ENCODE data around the gene MDM1.

MDM1 gene

DNA sequence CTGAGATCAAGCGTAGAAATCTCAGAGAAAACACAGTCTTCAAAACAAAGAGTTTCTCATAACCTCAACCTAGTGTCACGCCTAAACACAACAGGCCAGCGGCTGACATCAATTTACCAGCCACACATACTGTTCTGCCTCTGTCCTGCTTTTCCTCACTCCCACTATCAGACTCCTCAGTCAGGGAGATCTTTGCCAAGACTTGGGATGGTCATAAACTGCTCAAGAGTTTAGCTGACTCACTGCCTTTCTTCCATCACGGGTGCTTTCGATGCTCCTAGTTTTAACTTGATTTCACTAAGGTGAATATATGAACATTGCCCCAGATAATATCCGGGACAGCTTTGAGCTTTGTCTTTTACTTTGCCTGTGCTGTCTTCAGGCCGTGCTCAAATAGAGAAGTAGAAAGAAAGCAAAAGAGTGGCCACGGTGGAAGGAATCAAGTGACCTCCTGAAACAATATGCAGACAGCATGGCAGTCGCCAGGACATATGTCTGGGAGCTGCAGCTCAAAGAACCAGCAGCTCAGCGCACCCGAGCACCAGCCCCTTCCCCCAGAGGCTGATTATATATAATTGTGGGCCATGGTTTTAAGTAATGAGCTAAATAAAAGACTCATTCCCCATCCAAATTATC is 12.1 kb downstream of the MDM1 start:
- peak; percentile 31 for DNase-seq

DNA sequence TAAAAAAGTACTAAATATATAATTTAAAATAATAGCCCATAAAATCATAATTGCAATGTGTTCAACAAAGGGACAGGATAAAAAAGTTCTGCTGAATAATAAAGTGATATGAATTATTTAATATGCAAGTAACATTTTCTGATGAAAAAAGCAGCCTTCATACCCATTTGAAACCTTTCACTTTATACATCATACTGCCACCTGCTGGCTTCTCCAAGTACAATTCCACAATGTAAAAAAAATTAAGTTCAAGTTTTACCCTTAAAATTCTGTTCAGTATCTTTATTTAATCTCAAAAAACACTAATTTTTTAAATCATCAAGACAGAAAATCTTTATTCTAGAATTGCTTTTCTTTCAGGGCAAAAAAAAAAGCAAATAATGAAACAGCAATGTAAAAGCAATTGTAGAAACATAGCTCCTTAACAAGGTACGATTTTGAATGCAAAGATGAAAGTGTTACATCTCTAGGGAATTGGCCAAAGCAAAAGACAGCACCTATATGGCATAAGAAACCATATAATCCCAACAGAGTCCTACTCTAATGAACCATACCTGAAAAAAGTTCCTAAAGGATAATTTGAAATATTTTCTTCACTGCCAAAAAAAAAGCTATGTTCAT is 15.0 kb downstream of the MDM1 start:
- peak; percentile 55 for DNase-seq

DNA sequence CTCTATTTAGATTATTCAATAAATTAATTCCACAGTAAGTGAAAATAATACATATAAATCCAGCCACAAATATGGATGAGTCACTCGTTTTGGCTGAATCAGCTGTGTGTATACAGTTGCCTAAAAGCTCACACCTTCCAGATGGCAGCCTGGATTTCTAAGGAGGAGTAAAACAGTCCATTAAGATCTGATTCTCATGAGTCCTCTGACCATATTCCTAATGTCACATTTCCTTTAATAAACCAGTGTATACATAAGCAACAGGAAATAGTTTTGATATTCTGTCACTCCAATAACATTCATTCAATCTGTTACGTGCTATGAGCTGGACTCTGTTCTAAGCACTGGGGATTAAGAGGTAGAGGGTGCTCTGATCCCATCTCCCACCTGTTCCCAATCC is 21.8 kb downstream of the MDM1 start:
- DNase-seq: peak; percentile 99

DNA sequence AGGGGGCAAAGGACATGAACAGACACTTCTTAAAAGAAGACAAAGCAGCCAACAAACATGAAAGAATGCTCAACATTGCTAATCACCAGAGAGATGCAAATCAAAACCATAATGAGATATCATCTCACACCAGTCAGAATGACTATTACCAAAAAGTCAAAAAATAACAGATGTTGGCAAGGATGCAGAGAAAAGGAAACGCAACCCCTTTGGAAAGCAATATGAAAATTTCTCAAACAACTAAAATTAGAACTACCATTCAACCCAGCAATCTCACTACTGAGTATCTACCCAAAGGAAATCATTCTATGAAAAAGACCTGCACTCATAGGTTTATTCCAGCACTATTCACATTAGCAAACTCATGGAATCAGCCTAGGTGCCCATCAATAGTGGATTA is 25.6 kb downstream of the MDM1 start:
- DNase-seq: no peak

DNA sequence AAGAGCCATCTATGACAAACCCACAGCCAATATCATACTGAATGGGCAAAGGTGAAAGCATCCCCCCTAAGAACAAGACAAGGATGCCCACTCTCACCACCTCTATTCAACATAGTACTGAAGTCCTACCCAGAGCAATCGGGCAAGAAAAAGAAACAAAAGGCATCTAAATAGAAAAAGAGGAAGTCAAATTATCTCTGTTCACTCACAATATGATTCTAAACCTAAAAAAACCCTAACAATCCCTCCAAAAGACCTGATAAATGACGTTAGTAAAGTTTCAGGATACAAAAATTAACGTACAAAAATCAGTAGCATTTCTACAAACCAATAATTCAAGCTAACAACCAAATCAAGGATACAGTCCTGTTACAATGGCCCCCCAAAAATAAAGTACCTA is 26.9 kb downstream of the MDM1 start:
- no peak for DNase-seq

DNA sequence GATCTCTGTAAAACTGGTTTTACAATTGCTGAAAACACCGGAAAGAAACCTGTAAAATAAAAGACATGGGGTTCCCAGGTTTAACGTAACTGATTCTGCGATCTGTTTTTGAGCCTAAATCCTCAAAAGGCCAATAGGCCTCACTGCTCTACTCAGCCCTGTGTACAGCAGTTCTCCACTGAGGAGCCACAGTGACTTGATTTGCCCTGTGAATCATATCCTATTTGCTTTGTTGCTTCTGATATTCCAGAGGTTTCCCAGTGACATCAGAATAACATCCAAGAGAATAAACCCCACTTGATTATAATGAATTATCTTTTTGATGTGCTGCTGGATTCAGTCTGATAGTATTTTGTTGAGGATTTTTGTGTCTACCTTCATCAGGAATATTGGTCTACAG is 27.5 kb downstream of the MDM1 start:
- DNase-seq: peak; percentile 35

DNA sequence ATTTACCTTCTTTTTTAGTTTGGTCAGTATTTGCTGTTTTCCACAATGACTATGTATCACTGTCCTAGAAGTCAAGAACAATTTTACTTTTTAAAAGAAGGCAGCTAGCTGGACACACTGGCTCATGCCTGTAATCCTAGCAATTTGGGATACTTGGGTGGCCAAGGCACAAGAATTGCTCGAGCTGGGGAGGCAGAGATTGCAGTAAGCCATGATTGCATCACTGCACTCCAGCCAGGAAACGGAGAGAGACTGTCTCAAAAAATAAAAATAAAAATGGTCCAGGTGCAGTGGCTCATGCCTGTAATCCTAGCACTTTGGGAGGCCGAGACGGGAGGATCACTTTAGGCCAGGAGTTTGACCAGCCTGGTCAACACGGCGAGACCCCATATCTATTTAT is 28.3 kb downstream of the MDM1 start:
- peak; percentile 16 for DNase-seq

DNA sequence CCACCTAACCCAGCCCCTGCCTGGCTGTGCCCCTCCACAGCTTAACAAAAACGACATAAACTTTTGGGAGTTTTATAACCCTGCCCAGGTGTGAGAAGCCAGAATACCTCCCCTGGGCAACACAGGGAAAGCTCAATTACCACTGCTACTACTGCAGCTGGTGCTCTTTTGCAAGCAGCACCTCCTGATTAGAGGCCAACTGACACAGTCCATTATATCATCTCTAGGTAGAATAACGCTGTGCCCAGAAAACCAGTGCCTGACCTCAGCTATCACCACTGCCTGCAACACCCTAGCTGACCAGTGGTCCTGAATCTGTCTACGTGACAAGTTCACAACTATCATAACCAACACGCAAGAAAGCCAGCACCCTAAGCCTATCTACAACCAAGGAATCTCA is 34.2 kb downstream of the MDM1 start:
- no peak for DNase-seq

DNA sequence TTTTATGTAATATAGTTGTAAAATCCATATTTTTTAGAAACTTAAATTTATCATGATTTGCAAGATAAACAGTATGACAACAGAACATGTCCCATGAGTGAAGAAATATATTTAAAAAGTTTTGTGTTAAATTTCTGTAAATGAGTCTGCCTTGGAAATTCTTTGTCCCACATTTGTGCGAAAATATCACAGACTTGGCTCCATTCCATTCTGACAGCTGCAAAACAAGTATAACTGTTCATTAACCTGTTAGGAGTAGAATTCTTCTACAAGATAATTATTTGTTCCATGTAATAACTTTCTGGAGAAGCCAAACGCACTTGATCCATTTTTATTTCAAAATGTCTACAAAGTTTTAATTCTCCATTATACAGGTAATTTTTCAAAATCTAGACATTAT is 37.9 kb downstream of the MDM1 start:
- no peak for DNase-seq

DNA sequence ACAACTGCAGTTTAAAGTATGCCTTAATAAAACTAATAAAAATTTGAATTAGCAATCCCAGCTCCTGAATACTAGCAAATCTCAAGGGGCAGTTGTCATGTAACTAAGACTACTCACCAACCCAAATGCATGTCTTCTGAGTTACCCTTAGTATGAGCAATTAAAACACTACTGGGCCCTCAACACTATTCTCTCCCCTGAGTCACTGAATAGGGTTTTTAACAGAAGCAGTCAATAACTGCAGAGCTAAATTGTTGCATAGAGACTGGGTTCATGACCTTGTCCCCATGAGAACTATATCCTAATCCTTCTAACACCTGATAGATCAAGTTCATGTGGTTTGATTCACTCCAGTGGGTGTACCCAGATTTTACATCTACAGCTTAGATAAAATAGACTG is 38.8 kb downstream of the MDM1 start:
- no peak for DNase-seq

DNA sequence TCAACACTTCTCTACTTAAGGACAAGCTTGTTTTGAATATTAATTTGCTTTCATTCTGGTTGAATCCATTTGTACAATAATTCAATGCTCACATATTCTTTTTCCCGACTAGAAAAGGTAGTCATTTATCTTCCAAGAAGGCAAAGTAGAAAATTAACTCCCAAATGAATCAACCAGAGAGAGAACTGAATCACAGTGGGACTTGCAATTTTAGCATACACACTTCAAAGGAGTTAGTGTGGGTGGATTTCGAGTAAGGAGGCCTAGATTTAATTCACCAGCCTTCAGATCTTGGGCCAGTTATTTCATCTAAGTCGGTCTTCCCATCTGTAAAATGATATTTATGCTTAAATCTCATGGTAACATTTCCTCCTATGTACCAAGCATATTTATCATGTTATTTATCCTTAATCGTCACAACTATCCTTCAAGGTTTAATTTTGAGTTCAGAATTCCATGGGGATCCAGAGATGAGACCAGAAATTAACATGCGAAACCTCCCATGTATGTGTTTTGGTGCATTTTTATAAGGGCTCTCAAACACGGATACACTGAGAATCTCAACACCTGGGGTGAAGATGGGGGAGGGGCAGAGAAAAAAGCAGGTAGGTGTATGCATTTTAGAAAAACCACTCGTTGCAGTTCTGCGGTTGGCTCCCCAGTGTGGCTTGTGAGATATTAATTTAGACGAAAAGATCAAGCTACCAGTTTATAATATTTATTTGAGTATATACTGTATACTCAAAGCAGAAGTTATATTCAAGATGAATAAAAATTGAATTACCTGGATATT is 39.8 kb downstream of the MDM1 start:
- DNase-seq: no peak

DNA sequence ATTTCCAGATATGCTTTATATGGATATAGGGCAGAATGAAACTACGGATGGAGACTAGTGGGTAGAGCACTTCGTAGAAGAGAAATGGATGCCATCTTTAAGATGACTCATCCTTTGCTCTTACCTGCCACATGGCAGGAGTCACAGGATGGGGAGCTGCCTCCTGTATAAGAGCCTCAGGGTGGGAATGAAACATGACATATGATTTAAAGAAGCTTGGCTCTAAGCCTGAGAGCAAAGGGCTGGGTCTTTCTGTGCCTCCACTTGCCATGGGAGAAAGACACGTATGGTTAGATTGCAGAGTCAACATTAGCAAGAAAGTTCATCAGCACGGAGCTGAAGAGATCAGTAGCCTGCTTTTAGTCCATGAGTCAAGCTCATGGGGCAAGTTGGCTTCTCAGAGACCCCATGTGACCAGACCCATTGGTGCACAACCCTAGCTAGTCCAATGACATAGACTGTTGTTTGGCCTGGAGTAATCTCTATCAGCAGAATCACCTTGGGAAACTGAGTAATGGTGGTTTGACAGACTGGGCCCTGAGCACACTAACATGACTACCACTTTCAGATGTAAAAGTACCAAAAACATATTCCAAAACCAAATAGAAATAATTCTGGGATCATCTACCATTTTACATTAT is 40.6 kb downstream of the MDM1 start:
- no peak for DNase-seq

DNA sequence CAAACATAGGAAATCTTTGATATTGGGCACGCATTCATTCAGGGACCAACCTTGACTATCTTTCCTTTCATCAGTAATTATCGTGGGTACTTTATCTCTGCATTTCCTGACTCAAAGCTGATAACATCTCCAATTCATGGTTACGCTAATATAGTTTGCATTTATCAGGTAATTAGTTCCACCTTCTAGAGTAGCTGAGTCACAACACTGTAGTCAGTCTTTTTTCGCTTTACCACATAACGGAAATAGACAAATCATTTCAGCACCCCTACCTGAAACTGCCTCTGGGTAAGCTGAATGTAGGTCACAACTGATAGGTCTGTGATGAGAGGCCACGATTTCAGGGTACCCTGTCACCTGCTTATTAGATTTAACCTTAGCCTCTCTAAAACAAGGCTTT is 42.0 kb downstream of the MDM1 start:
- no peak for DNase-seq

DNA sequence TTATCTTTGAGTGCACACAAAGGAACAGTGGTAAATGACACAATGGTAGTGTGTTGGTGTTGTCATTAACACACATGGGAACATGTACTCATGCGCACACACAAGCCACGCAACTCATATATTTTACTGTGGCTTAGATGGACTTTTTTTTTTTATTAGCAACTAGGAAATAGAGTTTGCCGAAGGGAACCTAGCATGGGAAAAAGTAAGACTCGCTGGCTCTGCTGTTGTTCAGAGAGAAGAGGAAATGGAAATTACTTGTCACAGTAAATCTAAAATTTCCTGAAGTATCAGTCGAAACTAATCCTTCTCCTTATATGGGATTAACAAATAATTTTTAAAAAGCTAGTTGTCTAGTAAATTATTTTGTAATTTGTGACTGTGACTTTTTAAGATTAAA is 45.1 kb downstream of the MDM1 start:
- no peak for DNase-seq

DNA sequence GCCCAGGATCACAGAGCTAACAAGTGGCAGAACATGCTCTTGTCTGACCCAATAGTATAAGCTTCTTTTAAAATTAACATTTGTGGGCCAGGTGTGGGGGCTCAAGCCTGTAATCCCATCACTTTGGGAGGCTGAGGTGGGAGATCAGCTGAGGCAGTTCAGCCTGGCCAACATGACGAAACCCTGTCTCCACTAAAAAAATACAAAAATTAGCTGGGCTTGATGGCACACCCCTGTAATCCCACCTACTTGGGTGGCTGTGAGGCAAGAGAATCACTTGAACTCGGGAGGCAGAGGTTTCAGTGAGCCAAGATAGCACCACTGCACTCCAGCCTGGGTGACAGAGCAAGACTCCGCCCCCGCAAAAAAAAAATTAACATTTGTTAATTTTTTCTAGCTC is 45.8 kb downstream of the MDM1 start:
- no peak for DNase-seq

DNA sequence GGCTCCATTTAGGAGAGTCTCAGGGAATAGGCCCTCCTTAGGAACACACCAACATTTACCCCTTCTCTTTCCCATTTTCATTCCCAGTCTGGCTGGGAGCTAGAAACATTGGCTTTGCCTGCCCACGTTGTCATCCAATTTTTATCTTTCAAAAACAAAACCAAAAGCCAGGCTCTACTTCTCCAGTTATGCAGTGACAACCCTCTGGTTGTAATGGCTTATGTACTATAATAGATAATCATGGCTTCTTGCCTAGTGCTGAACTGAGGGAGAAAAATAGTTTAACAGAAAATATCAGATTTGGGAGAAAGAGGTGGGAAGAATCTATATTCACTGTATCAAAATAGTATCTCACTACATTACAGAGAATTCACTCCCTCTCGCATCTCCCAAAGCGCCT is 46.6 kb downstream of the MDM1 start:
- DNase-seq: no peak

DNA sequence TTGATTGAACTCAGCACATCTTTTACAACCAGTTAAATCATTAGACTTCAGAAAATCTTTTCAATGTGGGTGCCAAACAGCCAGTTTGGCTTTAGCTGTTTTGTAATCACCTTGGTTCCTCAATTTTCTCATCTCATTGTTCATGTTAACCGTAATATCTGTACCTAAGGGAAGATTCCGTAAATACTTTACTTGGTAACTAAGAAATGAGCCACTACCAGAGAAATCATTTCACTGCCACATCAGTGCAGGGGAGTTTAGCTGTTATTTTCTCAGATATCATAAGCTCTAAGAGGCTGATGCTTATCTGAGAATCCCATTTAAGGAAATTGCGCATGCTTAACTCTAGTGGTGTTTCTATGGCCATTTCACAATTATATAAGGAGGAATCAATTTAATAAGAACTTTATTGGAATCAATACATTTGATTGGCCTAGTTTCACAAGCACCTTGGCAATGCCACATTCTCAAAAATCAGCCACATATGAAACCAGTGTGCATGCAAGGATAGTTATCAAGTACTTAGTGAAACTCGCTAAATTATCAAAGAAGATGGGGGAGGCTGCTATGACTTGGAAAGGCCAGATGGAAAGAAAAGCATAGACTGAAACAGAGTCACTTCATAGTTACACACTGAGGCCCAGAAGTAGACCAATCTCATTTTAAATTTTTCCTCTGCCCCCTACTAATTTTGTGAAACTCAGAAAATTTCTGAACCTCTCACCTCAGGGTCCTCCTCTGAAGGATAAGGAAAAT is 50.7 kb downstream of the MDM1 start:
- no peak for DNase-seq

DNA sequence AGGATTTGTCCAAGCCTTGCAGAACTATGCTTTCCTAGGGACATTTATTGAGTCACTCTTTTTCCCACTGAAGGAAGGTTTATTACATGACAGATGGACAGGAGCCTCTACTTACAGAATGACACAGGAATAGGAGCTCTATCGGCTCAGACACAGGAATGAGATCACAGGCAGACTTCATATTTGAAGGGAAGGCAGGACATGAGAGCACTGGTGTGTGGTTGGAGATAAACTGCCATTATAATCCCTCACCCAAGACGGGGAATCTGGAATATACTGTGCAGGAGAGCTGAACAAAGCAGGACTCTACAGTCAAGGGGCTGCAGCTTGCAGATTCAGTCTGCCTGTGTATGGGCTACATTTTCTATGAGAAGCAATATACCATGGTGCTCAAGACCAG is 51.9 kb downstream of the MDM1 start:
- no peak for DNase-seq

DNA sequence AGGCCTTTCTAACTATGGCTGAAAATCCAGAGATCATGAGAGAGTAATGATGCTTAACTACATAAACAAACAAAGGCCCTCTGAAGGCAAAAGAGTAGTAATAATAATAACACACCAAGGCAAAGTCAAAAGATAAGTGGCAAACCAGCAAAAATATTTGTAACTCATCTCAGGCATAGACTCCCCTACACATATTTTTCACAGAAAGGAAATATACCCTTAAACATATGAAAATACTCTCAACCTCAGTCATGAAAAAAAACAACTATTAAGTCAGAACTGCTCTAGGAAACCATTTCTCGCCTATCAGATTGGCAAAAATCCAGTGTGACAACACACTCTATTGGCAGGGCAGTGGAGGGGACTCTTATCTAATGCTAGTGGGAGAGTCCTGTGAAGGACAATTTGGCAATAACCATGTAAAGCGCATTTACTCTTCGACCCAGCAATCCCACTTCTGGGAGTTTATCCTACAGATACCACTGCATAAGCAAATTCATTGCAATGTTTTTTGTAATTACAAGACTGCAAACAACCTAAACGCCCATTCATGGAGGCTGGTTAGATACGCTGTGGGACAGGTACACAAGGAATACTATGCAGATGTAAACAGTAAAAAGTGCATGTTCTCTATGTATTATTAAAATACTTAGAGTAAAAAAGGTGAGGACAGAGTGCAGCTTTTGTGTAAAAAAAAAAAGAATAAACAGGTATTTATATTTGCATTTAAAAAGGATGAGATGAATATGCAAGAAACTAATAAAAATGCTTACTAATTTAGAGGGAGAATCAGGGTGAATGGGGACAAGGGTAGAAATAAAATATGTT is 52.7 kb downstream of the MDM1 start:
- no peak for DNase-seq

DNA sequence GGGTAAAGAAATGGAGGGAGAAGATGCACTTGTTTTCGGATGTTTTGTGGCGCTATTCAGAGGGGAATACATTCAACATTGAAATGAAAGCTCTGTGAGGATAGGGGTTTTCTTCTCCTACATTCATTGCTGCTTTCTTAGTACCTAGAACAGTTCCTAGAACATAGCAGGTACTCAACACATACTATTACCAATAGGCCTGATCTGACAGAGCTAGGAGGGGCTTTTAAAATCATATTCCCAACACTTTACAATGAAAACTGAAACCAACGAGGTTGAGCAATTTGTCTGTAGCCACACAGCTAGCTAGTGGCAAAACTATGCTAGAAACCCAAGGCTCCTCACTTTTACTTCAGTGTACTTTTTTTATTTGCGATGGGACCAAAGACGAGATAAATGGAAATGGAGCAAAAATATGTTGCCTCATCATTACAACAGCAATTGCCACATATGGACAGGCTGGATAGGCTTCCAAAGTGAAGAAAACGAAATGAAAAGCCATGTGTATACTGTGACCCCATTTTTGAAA is 55.7 kb downstream of the MDM1 start:
- DNase-seq: no peak

DNA sequence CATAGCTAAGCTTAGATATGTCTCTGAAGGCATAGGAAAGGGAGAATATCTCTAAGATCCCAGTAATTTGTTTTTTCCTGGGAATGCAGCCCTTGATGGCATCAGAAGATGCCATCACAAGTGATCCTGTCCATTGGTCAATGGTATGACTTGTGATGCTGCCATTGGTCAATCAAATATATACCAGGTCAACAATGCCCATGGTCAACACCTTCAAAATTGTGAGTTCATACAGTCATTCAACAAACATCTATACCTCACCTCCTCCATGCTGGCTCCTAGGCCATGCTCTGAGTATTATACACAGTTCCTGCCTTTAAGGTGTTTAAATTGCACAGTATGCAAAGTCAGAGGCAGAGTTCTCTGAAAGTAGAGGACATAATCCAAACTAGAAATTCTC is 59.4 kb downstream of the MDM1 start:
- DNase-seq: no peak

DNA sequence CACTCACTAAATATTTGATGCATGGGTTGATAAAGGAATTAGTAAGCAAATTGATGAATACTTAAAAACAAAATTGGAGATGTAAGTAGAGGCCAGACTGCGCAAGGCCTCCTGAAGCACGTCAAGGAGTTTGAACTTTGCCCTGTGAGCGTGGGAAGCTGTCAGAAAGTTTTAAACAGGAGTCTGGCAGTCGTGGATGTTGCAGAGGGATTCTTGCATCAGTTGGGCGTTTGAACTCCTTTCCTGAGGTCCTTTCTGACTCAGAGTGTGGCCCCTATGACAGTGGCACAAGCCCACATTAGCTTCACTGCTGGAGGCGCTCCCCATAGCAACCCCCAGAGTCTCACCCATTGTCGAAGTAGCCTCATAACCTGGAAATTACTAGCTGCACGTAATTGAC is 60.8 kb downstream of the MDM1 start:
- DNase-seq: peak; percentile 60

All from HCEC 1CT (cell line).